Heart left ventricle (tissue), 13 donors: Measurements from ENCODE around the gene NELL1.

Source experiments
- CTCF ChIP-seq, 12 donors: fragments of 200-600 bp; sonication (generic) in 4 of 12; IDR thresholded peaks; one replicate each; pipeline versions ENCODE4 v1.5.0 to v1.8.0; 2018 to 2022; ENCODE audit warnings: antibody characterized with exemption in 12 of 12, mild to moderate bottlenecking in 5 of 12
- POLR2A ChIP-seq, 2 donors: fragments of 450-650 bp; IDR thresholded peaks; one replicate each; pipeline ENCODE4 v1.6.1; 2017; ENCODE audit warnings: antibody characterized with exemption in 2 of 2, mild to moderate bottlenecking in 2 of 2, moderate library complexity in 2 of 2
- donor health status: ischemic (EF 13 %, LVEDD 7.1; RV severe dilation, severe dysfunction).
- donor health status: DM: no; HTN: yes; CAD: no.
- donor health status: DM: no; HTN: no; CAD: no.
- donor health status: ischemic (EF 25% LVEDD 6.9; RV normal size, moderate dysfunction).
- donor health status: ischemic (EF 25% LVEDD 5.7; RV mildly dilated, moderate dysfunction).
- donor health status: ischemic (EF 35%, LVEDD 5.7; RV mildly dilated, moderate dysfunction).
- donor health status: nonischemic (EF 11% LVEDD 7.7; RV severe dilation, severe dysfunction).
- donor health status: DM: yes; HTN: yes; CAD: no.
- donor health status: PGD.
- donor health status: ischemic (EF 29% LVEDD 5.4; RV normal size, mild dysfunction).
- donor health status: nonischemic (EF 23%, LVEDD 6.1; RV moderate dilation, normal function).

- TF ChIP-seq CTCF (IDR thresholded peaks at IDR 0.05) = no peak
- TF ChIP-seq POLR2A (IDR thresholded peaks at IDR 0.05) = no peak
Observed at GRCh38 chr11:20865161-20865560, 195.8 kb downstream of the NELL1 start.
